NB4 (cell line): ENCODE data around the gene ISG15.

Experiments used
- DNase-seq: peaks from one replicate; pipeline ENCODE4 v3.0.0; 2010; ENCODE audit warnings: low read depth
- H3K4me3 ChIP-seq: one replicate; pipeline ENCODE4 v1.5.1; 2011; ENCODE audit warnings: mild to moderate bottlenecking, low read depth, low read length, moderate library complexity
- MYC ChIP-seq: IDR thresholded peaks from 2 replicates; pipeline ENCODE4 v1.6.1; 2011; ENCODE audit warnings: low read depth, low read length
- POLR2A ChIP-seq: IDR thresholded peaks from 2 replicates; pipeline ENCODE4 v1.6.1; 2011; ENCODE audit warnings: mild to moderate bottlenecking; ENCODE audit not compliant: insufficient read length; ENCODE audit errors: extremely low read depth
- TF ChIP-seq, protein P1 (sequence below): IDR thresholded peaks from one replicate; pipeline ENCODE4 v1.5.1; 2012; ENCODE audit warnings: low read depth, low read length
- TF ChIP-seq, protein P2 (sequence below): IDR thresholded peaks from 2 replicates; pipeline ENCODE4 v1.6.1; 2011; ENCODE audit warnings: low read depth, low read length

Gene ISG15

GRCh38 chr1:1043921-1044320 is 30.6 kb downstream of the ISG15 start:
- no peak for DNase-seq
- H3K4me3 ChIP-seq: no peak overlapping the region
- TF ChIP-seq, protein P1, sequence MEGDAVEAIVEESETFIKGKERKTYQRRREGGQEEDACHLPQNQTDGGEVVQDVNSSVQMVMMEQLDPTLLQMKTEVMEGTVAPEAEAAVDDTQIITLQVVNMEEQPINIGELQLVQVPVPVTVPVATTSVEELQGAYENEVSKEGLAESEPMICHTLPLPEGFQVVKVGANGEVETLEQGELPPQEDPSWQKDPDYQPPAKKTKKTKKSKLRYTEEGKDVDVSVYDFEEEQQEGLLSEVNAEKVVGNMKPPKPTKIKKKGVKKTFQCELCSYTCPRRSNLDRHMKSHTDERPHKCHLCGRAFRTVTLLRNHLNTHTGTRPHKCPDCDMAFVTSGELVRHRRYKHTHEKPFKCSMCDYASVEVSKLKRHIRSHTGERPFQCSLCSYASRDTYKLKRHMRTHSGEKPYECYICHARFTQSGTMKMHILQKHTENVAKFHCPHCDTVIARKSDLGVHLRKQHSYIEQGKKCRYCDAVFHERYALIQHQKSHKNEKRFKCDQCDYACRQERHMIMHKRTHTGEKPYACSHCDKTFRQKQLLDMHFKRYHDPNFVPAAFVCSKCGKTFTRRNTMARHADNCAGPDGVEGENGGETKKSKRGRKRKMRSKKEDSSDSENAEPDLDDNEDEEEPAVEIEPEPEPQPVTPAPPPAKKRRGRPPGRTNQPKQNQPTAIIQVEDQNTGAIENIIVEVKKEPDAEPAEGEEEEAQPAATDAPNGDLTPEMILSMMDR: no peak
- TF ChIP-seq, protein P2, sequence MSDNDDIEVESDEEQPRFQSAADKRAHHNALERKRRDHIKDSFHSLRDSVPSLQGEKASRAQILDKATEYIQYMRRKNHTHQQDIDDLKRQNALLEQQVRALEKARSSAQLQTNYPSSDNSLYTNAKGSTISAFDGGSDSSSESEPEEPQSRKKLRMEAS: no peak
- TF ChIP-seq POLR2A: no peak
- no peak for TF ChIP-seq MYC

- no peak for DNase-seq
- TF ChIP-seq, protein P2: no peak
- TF ChIP-seq, protein P1: no peak
- TF ChIP-seq POLR2A: no peak
- TF ChIP-seq MYC: no peak
- no peak overlapping the region for H3K4me3 ChIP-seq
These were observed 31.3 kb downstream of the ISG15 start for GRCh38 chr1:1044455-1045078.

DNA sequence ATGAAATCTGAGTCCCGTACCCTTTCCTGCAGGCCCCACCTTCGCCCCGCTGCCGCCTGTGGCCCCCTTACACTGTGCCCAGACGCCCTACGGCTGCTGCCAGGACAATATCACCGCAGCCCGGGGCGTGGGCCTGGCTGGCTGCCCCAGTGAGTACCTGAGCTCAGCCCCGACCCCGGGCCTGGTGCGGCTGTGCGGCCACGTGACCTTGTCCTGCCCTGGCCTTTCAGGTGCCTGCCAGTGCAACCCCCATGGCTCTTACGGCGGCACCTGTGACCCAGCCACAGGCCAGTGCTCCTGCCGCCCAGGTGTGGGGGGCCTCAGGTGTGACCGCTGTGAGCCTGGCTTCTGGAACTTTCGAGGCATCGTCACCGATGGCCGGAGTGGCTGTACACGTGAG is 31.8 kb downstream of the ISG15 start:
- DNase-seq: no peak
- H3K4me3 ChIP-seq: no peak overlapping the region
- TF ChIP-seq MYC: no peak
- TF ChIP-seq POLR2A: no peak
- TF ChIP-seq, protein P1: no peak

DNA sequence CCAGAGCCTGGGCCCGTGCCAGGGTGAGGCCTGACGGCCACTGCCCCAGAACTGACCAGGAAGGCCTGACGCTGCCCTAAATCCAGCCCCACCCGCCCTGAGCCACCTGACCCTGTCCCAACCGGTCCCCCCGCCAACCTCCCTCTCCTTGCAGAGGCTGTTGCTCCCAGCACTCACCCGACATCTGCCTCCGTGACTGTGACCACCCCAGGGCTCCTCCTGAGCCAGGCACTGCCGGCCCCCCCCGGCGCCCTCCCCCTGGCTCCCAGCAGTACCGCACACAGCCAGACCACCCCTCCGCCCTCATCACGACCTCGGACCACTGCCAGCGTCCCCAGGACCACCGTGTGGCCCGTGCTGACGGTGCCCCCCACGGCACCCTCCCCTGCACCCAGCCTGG is 32.9 kb downstream of the ISG15 start:
- no peak for DNase-seq
- TF ChIP-seq, protein P1: no peak
- TF ChIP-seq MYC (no peak), POLR2A (no peak)
- TF ChIP-seq, protein P2: no peak
- H3K4me3 ChIP-seq: no peak overlapping the region

GRCh38 chr1:1046767-1047166 is 33.5 kb downstream of the ISG15 start:
- TF ChIP-seq, protein P1: no peak
- TF ChIP-seq POLR2A (no peak), MYC (no peak)
- TF ChIP-seq, protein P2: no peak
- no peak overlapping the region for H3K4me3 ChIP-seq
- DNase-seq: no peak

DNA sequence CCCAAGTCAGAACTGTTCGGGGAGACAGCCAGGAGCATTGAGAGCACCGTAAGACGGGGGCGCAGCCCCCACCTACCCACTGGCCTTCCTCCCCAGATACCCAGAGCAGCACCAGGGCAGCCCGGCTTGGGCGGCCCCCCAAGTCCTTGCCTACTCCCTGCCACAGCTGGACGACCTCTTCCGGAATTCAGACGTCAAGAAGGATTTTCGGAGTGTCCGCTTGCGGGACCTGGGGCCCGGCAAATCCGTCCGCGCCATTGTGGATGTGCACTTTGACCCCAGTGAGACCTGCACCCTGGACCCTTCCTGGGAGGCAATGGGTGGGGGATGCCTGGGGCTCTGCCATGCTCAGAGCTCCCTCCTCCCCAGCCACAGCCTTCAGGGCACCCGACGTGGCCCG is 34.1 kb downstream of the ISG15 start:
- no peak overlapping the region for H3K4me3 ChIP-seq
- TF ChIP-seq MYC: no peak
- no peak for TF ChIP-seq POLR2A
- TF ChIP-seq, protein P1: no peak
- TF ChIP-seq, protein P2: no peak
- no peak for DNase-seq
